ENCODE results near the gene PFKP.

DNA sequence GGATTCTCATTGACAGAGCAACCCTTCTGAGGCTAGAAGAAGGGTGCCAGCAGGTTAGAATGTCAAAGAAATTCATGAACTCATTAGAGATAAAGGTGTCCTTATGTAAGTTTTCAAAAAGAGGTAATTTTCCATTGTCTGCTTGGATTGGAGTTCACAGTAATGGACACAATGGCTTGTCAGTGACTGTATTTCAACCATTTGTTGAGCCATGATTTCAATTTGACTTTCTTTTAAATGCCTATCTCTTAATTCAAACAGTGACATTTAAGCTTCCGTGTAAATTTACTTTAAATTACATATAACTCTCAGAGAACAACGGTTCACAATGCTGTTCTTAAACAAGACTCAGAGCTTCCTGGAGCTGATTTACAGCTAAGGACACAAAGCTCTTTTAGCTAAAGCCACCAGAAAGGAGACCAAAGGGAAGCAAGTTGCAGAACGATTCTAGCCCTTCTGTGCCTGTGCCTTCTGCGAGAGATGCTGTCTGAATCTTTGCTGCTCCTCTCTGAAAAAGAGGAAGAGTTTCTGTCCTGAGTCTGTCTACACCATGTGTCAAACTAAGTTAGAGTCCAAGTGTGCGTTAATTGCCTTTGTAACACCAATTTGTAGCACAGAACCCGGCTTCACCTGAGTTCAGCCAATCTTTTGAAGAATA is 42.2 kb upstream of the PFKP start:
- no peak for TF ChIP-seq CTCF (IDR thresholded peaks at IDR 0.05; ENCODE audit: low read length)
- TF ChIP-seq EZH2 (optimal IDR thresholded peaks at IDR 0.05; ENCODE audit: low read depth, low read length) = no peak

All from MM.1S (cell line).